ENCODE measurements around the gene PEX19.

- TF ChIP-seq CTCF (IDR thresholded peaks at IDR 0.05) = no peak
- no peak for TF ChIP-seq EP300 (IDR thresholded peaks at IDR 0.05)
These were observed 26.6 kb downstream of the PEX19 start for GRCh38 chr1:160258177-160258798.
